ENCODE measurements around the gene PPP3CA. TPM values are rescaled to one million over a fixed set of nuclear protein-coding genes. Genes with fewer than 3 reads are reported as not detected.
"Not testable (repeated sequence)": the region's sequence is repeated elsewhere in the genome, so short reads cannot be mapped to it uniquely, and the experiment has no call there.

PPP3CA gene
- polyA plus RNA-seq, 3 donors = 38.1 to 41.4 (median 41.4) TPM

- DNase-seq = not testable (repeated sequence)
Measured at GRCh38 chr4:101182688-101183087, 164.6 kb downstream of the PPP3CA start.

GRCh38 chr4:101178731-101179130, 168.6 kb downstream of the PPP3CA start:
- DNase-seq = no peak

DNA sequence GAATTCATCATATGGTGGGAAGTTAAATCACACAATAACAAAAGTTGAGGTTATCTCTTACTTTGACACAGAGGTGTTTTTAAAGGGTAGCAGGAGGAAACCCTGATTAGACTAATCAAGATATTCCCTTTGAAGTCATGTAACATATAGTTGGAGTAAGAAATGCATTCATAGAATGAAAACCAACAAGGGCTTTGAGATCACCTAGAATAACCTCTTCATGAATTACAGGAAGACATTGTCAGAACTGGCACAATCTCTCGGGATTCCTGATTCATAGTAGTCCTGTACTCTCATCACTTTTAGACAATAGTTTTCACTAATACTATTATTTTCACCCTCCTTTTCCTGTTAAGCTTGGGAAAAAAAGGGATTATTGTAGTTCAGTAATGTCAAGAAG, 170.2 kb downstream of the PPP3CA start:
- no peak for DNase-seq

GRCh38 chr4:101175896-101176676, 171.2 kb downstream of the PPP3CA start:
- DNase-seq = no peak

DNA sequence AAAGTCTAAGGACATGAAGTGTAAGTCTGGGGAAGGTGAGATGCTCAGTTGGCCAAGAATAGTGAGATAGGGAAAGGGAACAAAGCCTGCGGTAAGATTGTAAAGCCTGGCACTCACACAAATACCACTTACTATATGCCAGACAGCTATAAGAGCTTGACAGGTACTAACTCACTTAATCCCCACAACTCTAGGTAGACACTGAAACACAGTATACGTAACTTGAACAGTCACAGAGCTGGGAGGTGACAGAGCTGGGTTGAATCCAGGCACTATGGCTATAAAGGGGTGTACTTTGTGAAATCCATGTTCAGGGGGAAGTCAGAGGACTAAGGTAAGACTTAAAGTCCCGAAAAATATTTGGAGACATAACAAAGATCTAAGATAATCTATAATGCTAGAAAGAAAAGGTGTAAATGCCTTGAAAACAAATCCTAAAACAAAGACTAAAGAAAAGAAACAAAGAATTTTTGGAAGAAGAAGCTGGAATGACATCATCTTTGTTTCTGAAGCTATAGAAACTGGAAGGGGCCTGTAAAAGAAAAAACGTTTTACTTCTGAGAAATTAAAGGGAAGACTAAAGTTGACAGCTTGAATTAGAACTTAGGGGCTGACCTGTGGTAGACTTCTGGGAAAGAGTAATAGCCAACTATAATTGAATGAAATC, 172.5 kb downstream of the PPP3CA start:
- DNase-seq = no peak

DNA sequence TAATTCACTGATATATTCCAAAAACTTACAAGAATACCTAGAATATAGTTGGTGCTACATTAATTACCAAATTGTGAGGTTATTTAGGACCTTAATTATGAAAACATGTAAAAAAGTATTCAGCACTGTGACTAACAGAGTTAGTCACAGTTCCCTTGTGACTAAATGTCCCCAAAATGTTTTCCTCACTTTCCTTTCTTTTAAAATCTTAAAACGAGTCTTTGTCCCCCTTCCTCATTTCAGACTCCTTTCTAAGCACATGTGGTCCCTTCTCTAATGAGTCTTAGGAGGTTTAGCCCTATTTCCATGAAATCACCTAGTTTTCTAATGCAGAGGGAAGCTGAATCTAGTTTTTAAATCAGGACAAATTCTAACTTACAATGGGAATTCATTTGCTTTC, 175.0 kb downstream of the PPP3CA start:
- no peak for DNase-seq

- DNase-seq = no peak
Measured at GRCh38 chr4:101171747-101172146, 175.6 kb downstream of the PPP3CA start.

- peak; percentile 58 for DNase-seq
Measured at GRCh38 chr4:101169044-101170014, 178.0 kb downstream of the PPP3CA start.

DNA sequence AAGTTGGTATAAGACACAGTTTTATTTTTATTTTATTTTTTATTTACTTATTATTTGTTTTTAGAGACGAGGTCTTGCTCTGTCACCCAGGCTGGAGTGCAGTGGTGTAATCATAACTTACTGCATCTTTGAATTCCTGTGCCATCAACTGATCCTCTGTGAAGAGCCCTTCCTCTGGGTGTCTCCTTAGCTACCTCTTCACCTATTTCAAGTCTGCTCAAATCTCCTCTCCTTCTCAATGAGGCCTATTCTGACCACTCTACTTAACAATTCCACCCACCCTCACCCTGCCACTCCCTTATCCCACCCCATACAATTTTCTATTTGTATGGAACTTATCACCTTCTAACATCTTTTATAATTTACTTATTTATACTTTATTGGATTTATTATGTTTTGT, 183.4 kb downstream of the PPP3CA start:
- no peak for DNase-seq

- DNase-seq = no peak
Measured at GRCh38 chr4:101162990-101163380, 184.3 kb downstream of the PPP3CA start.

GRCh38 chr4:101160792-101161592, 186.3 kb downstream of the PPP3CA start:
- no peak for DNase-seq

- no peak for DNase-seq
Measured at GRCh38 chr4:101158507-101158906, 188.8 kb downstream of the PPP3CA start.

DNA sequence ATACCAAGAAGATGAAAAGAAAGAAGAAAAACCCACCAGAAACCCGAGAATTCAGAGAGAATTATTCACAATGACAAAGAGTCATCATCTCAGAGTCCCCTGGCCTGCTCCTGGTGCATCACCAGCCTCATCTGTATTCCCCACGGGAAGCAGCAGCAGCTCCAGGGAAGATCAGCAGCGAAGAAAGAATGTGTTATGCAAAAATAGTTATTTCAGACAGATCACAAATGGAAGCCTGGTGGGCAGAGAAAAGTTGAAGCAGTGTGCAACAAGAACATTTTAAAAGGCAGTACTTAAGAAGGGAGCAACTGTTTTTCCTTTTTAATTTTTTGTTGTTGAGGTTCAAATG, 189.2 kb downstream of the PPP3CA start:
- DNase-seq = no peak

GRCh38 chr4:101157415-101158133, 189.8 kb downstream of the PPP3CA start:
- no peak for DNase-seq

GRCh38 chr4:101156619-101157310, 190.6 kb downstream of the PPP3CA start:
- DNase-seq = no peak

DNA sequence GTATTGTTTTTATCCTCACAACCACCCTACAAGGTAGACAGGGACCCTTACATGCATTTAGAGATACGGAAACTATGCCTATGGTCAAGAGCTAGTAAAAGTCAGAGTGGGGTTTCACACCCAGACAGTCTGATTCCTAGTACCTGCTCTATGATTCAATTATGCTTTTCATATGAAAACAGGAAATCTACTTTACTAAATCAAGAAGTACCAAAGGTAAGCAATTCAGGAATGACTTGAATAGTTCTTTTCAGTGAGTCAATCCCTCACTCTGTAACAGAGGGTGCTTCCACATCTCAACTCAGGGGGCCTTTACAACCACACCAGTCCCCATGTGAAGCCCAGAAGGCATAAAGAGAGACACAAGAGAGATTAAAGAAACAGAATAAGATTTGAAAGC, 191.4 kb downstream of the PPP3CA start:
- DNase-seq = no peak

- no peak for DNase-seq
Measured at GRCh38 chr4:101155368-101155767, 192.0 kb downstream of the PPP3CA start.

DNA sequence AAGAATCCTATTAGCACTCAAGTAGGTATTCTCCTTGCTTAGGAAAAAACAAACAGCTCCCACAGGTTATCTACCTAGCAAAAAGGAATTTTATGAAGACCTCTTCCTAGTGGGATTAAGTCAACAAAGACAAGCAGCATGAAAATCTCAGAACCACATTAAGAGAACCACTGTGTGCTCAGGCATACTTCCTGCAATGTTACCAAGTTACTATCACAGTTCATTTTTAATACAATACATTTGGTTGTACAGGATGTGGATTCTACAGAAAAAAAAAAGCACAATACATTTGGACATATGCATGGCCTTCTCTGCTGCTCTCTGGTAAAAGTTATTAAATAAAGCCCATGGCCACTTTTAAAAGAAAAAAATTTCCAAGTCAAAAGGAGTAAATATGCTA, 193.7 kb downstream of the PPP3CA start:
- DNase-seq = no peak

DNA sequence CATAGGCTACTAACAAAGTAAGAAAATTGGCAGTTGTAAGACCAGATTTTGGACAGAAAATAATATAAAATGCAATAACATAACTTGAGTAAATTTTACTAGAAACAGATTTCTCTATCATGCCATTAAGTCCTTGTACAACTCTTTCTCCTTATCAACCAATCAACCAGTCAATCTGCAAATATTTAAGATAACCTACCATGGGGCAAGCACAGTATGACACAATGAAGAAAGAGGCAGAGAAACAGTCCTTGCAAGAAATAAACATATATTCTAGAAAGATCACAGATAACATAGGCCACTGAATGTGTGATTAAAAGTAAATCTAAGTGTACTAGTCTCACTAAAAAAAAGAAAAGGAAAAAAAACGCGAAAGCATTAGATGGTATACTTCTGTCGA, 194.8 kb downstream of the PPP3CA start:
- no peak for DNase-seq

GRCh38 chr4:101148551-101148950, 198.8 kb downstream of the PPP3CA start:
- DNase-seq = no peak
